ENCODE measurements around the gene COL9A3.

COL9A3 gene

DNA sequence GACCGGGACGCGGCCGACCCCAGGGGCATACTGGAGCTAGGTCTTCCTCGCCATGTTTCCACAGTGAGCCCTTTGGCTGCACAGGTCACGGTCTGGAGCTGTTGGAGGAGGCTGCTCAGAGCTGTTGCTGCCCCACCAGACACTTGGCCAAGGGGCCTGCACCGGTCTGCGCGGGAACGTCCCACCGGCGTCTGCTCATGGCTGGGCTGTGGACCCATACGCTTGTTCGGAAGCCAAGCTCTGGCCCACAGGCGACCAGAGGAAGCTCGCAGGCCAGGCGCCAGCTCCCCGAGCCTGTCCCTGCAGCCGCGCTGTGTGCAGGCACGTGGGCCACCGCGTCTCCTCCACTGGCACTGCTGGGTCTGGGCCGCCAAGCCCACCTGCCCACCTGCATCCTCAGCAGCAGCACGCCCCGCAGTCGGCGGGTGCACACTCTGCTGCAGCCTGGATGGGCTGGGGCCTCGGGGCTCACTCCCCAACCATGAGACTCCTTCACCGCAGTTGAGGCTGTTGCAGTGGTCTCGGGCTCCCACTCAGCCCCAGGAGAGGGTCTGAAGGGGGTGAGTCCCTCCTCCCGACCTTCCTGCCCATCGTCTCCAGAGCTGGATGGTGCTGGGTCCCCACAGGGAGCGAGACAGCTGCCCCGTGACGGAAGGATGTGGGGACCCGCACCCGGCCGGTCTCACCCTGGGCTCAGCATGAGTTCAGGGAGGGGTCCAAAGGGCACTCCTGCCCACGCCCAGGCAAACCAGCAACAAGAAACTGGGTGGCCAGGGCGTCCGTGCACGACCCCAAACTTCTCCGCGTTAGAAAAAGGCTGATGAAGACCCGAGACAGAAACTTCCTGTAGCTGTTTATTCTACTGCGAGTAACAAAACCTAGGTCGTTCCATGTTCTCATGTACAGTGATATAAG, 60.3 kb downstream of the COL9A3 start:
- in situ Hi-C loops (cut with HindIII; ENCODE audit: low sequenced_read_pairs) = no loop called here

DNA sequence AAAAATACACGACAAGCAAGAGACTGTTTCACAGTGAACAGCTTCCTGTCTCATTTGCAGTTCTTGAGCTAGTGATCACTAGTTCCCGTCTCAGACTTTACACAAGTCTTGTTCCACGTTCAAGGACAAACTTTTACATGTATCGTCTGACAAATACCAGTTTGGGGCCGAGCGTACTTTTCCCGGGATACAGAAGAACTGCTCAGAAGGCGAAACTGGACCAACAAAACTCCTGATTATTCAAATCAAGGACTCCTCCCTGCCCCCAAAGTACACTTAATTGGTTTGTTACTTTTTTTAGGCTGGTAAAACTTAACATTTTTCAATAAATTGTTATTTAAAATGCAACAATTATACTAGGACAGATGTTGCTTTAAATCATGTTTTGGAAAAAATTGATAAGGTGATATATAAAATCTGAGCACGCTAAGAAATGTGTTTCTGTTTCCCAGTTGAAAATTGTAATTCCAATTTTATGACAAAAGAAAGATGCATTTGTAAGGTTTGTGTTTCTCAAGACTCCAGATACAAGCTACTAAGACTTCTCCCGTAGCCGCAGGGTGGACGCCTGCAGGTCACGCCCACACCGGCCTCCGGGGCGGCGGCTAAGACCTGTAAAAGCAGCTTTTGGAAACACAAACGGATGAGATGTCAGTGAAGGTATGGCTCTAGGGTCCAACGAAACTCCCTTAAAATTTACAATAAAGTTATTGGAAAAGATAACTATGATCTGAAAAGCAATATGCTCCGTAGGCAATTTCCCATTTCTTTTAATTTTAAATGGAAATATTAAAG, 61.6 kb downstream of the COL9A3 start:
- in situ Hi-C loops (cut with HindIII; ENCODE audit: low sequenced_read_pairs) = no loop called here

DNA sequence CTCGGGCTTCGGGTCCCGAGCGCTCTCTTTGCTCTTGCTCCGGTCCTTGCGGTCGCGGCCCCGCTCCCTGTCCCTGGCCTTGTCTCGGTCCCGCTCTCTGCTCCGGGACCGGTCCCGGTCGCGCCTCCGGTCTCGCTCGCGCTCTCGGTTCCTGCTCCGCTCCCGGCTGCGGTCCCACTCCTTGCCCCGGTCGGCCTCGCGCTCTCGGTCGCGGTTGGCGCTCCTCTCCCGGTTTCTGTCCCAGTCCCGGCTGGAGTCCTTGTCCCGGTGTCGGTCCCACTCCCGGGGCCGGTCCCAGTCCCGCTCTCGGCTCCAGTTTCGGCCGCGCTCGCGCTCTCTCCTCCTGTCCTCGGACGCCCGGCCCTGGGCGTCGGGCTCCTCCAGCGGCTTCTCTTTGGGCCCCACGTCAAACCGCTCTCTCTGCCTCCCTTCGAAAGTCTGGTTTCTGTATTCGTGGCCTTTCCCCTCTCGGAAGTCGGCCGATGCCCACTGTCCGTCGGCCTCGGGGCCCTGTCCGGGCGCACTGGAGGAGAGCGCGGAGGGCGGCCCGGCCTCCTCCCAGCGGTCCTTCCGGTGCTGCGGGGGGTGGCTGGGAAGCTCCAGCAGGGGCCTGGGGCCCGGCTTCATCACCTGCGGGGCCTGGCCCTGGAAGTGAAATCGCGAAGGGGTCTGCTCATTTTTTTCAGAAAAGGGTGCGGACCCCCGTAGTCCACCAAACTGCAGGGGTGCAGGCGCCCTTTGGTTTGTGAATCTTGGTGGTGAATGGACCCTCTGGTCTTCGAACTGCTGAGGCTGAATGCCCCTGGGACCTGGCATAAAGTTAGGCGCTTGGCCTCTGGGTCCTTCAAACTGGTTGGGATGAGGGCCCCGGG, 62.7 kb downstream of the COL9A3 start:
- in situ Hi-C loops (cut with HindIII; ENCODE audit: low sequenced_read_pairs) = no loop called here

DNA sequence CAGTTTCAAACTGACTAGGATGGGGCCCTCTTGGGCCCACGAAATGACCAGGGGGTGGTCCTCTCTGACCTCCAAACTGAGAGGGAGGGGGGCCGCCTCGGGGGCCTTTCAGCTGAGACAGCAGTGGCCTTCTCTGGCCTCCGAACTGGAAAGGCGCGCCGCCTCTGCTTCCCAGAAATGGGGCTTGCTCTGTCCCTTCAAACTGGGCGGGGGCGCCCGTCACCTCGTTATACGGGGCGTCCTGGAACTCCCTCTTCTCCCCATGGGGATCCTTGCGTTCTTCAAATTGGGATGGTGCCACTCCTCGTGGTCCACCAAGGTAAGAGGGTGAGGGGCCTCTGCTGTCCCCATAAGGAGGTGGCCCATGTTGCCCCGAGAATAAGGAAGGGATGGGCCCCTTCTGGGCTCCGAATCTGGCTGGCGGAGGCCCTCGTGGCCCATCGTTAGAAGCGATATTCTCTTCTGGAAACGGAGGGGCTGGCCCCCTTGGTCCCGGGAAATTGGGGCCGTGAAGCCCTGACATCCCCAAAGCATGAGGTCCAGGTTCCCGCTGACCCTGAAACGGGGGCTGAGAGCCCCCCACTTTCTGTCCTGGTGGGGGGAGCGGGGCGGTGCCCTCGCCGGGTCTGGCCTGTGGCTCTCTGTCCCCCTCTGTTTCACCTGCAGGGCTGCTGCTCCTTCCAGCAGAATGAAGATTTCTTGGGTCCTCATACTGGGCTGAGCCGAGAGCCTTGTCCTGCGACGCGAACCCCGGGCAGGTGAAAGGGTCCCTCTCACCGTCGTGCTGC, 63.5 kb downstream of the COL9A3 start:
- in situ Hi-C loops (cut with HindIII; ENCODE audit: low sequenced_read_pairs) = no loop called here

DNA sequence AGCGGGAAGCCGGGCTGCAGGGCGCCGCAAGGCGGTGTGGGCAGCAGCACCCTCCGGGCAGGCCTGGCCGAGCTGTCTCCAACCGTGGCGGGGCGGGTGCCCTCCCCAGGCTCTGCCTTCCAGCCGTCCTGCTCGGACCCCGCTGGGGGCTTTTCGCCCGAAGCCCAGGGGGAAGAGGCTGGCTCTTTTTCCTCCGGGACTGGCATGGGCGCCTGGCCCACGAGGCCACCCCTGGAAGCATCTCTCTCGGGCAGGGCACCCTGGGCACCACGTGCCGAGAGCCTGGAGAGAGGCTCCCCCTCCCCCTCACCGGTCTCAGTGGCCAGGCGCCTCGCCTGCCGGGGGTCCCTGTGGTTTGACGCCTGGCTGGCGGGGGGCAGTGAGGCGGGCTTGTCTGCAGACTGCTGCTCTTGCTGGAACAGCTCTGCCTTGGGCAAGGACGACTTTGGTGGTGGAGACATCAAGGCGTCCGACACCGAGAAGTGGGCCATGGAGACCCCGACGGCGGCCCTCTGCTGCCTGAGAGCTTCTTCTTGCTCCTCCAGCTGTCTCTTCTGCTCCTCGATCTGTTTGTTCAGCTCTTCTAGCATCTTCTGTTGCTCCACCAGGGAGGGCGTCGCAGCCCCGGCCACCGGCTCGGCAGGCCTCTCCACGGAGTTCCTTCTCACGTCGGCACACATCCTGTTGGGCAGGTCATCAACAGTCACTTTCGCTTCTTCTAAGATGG, 64.2 kb downstream of the COL9A3 start:
- in situ Hi-C loops (cut with HindIII; ENCODE audit: low sequenced_read_pairs) = no loop called here

DNA sequence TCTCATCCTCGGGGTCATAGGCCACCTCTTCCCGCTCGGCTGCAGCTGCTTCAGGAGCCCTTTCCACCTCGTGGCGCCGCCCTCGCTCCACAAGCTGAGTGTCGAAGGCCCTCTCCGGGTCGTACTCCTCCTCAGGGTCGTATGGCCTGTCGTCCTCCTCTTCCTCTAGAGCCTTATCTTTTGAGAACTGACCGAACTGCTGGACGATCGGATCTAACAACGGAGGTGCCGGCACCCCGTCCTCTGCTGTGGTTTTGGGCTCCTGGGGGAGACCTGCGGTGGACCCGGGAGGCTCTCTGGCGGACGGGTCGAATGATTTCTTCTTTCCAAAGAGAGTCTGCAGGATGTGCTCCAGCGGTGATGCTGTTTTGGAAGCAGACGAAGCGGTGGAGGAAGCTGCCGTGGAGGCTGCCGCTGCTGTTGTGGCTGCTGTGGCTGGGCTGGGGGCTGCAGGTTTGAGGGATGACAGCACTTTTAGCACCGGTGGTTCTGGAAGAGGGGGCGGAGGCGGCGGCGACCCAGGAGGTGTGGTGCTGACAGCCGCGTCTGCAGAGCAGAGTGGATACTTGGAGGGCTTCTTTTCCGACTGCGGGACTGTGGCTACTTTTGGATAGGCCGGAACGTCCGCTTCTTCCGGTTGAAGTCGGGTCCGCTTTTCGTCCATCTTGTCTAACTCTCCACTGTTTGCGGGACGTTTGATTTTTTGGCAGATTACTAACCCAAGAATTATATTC, 65.0 kb downstream of the COL9A3 start:
- in situ Hi-C loops (cut with HindIII; ENCODE audit: low sequenced_read_pairs) = no loop called here

DNA sequence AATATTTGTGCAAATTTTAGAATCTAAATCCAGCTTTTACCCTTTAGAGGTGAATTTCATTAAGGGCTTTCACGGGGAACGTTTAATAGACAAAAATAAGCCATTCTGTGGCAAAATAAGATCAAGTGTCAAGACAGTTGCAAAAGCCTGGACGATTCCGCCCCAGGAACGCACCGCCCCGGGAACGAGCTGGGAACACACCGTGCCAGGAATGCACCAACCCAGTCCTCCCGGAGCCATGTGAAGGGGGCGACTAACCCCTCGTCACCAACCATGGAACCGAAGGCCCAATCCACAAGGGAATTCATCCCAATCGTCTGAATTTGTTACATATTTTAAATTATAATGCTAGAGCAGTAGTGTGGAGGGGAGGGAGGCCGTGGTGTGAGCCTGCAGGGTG, 65.6 kb downstream of the COL9A3 start:
- in situ Hi-C loops (cut with HindIII; ENCODE audit: low sequenced_read_pairs) = no loop called here

DNA sequence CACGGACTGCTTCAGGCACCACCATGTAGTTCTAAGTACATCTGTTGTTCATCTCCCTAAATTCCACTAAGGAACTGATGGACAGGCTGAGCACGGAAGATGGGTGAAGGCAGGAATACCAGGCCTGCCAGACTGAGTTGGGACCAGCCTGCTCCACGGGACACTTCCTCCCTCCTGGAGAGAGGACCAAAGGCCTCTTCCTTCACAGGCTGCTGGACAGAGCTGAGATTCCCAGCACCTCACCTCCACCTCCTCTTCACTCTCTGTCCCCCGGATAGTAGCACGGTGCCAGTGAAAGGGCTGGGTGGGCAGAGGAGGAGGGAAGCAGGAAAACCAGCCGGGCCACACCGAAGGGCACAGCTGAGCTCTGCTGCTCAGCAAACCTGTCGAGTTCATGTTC, 67.7 kb downstream of the COL9A3 start:
- in situ Hi-C loops (cut with HindIII; ENCODE audit: low sequenced_read_pairs) = no loop called here

DNA sequence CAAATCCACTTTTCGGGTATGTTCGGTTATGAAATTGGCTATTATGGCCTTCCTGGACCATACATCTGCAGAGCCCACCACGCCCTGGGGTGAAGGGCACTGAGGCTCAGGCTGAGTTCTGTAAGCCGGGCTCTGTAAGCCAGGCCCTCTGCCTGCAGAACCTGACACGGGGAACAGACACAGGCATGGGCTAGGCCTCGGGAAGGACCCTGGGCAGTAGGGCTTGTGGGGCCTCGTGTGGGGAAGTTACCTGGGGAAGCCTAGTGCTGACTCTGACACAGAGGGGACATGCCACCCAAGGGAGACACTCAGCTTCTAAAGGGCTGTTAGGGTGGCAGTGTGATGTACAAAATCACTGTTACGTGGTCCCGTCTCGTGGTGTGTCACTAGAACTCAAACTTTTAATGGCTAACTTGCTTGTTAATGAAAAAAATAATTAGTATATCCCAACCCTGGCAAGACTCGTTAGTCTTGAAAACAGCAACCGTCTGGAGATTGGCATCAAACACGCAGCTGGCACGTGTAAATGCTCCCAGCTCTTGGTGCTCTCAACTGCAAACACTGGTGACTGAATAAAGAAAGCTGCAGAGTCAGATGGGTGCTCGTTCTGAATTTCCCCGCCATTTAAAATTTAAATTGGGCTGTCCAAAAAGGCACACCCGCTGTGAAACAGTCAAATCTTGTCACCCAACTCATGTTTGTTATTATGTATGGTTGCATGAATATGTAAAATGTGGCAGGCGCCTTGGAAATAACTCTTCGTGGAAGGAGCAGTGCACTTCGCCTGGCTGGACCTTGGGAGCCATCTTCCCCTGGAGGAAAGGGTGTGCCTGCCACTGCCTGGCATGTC, 68.4 kb downstream of the COL9A3 start:
- in situ Hi-C loops (cut with HindIII; ENCODE audit: low sequenced_read_pairs) = no loop called here

DNA sequence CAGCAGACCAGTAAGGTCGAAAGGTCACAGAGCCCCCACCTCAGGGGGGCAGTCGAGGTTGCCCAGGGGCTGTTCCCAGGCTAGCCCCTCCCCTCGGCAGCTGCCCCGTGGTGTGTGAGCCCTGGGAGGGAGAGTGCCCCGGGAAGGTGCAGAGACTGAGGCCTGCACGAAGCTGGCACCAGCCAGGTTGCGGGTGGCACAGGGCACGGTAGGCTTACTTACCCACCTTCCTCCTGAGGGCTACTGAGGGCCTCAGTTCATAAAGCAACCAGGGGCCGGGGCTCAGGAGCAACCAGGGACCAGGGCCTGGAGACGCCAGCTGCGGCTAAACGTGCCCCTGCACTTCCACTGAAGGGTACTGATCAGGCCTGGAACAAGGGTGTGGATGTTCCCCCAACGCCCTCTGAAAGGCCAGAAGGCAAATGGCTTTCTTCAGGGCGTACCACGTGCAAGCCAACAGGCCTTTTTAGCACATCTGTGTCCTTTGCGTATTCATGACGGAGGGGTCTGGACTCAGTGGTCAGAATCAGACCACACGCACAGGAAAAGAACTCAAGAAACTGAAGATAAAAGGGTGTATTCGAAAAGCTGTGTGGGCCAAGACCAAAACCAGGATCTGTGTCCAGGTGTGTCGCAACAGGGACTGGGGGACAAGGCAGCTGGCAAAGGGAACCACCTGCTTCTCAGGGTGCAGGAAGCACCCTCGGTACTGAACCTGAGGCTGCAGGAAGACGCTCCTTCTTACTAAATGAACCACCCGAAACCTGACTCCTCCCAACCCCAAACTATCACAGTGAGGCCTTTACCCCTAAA, 69.3 kb downstream of the COL9A3 start:
- in situ Hi-C loops (cut with HindIII; ENCODE audit: low sequenced_read_pairs) = no loop called here

DNA sequence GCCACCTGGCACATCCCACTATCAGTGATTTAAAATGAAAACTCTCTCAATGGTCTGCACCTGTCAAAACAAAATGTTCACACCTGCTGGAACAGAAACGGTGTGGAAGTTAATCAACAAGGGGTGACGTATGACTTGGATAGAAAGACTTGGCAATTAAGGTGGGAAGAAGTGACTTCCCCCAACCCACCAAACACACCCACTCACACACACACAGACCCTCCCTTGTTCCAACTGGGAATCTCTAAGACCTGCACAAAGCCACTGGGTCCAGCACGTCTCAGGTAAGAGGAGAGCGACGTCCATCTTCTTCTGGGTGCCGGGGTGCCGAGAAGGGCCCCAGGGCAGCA, 69.8 kb downstream of the COL9A3 start:
- in situ Hi-C loops (cut with HindIII; ENCODE audit: low sequenced_read_pairs) = no loop called here

DNA sequence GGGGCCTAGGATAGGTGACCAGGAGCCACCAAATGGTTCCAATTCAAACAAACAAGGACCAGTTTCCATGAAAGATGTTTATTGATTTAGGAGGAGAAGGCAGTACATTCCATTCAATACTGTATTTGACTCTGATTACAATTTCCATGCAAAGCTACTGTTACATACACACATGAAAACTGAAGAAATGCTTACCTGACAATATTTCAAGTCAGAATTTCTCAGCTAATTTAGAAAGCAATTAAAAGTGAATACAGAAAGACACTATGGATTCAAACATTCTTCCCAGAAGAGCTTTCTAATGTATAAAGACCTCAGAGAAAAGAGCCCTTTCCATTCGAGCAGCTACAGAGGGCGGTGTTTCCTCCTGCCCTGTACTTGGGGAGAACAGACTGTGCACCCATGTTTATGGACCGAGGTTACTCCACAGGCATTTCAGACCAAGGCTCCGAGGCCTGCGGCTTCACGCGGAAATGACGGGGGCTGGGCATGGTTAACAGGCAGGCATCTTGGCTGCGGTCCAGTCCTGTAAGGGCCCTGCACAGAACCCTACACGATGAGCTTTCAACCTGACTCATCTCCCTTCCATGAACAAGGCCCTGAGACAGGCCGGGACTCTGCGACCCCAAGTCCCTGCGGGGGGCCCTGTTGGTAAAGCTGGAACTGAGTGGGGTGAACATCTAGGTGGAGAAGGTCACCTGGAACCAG, 70.5 kb downstream of the COL9A3 start:
- in situ Hi-C loops (cut with HindIII; ENCODE audit: low sequenced_read_pairs) = no loop called here

DNA sequence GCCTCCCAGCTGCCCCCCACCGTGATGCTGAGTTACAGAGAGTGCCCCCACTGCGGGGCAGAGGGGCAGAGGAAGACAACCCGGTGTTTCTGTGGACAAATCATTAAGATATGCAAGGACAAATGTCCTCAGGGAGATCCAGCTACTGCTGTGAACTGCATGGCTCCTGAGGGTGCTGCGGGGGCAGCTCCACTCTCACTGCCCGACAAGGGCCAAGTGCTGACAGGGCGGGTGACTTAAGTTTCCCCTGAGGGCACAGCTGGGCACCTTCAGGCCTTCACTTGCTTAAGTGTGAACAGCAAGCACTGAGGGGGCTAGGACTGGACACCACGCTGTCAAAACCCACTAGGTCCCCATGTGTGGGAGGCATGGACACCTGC, 71.0 kb downstream of the COL9A3 start:
- in situ Hi-C loops (cut with HindIII; ENCODE audit: low sequenced_read_pairs) = no loop called here

DNA sequence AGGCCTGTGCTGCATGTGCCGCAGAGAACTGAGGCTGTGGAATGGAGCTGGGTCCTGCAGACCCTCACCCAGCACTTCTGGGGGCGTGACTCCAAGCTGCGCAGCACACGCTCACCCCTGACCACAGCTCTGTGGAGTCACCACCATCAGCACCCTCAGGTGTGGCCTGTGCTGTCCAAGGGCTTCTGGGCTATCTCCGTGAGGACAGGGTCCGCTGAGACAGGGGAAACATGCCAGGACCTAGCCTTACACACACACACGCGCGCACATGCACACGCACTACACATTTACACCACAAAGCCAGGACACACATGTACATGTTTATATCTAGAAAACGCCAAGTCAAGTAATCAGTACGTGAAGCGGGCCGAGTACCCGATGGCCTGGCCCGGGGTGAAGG, 71.6 kb downstream of the COL9A3 start:
- in situ Hi-C loops (cut with HindIII; ENCODE audit: low sequenced_read_pairs) = no loop called here

DNA sequence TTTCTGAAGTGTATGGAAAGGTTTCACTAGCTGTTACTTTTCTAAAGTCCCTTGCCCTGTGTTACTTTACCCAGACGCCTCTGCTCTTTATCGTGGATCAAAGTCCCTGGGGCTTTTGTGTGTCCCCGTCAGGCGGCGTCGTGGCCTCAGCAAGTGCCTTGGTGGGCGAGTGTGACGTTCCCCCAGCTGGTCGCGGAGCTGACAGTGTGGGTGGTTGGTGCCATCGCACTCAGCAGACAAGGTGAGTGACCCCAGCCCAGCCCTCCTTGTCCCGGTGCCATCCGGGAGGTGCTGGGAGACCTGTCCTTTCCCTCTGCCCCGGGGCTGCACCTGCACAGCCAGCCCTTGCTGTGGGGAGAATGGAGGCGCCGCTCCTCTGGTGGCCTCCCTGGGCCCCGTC, 72.1 kb downstream of the COL9A3 start:
- in situ Hi-C loops (cut with HindIII; ENCODE audit: low sequenced_read_pairs) = no loop called here

DNA sequence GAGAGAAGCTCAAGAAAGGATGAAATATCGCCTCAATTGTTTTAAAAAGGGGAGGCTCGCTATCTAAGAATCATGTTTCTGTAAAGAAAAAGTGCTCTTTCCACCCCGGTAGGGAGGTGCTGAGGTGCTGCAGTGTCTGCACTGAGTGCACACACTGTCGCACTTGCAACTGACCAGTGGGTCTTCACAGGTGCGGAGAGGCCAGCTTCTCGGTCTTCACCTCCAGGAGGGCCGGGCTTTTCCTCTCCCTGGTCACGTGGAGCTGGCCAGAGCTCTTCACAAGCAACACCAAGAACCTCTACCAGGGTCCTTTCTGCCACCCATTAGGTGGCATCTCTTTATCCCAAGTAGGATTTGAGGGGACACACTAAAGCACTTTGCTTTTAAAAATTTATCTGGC, 72.6 kb downstream of the COL9A3 start:
- in situ Hi-C loops (cut with HindIII; ENCODE audit: low sequenced_read_pairs) = no loop called here

DNA sequence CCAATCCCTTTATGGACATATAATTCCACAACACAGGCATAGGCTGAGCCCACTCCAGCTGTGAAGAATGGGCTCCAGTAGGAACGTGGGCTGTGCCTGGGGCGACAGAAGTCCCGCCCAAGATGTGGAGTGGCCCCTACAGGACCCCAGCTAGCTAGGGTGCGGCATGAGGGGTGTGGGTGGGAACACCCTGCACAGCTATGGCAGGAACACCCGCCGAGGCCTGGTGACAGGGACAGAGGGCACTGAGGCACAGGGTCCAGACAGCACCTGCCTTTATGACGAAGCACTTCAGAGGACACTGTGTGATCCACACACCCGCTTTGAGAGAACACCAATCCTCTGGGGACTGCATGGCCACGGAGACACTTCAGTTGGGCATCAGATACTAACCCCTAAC, 73.0 kb downstream of the COL9A3 start:
- in situ Hi-C loops (cut with HindIII; ENCODE audit: low sequenced_read_pairs) = no loop called here
